ENCODE data around the gene LAMC1. TPM values are rescaled to one million over a fixed set of nuclear protein-coding genes. Genes with fewer than 3 reads are reported as not detected.

LAMC1 gene
- total RNA-seq, 2 donors from 2014 or later = 39.3 to 141 TPM

DNA sequence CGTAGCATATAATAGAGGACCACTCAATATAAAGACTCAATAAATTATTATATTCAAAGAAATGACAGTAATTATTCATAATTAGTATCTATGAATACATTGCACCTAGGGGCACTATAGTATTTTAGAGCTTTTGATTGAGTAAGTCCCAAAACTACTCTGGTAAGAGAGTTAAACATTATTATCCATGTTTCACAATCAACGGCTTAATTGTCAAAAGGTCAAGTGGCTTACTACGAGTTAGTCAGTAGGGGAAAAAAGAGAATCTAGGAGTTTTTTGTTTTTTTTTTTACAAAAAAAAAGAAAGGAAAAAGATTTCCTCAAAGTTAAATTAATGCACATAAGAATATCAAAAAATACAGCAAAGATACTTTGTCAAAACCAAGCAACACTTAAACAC lies 20.4 kb upstream of the LAMC1 start:
- no peak for TF ChIP-seq CTCF (IDR thresholded peaks at IDR 0.05)
- TF ChIP-seq POLR2A (IDR thresholded peaks at IDR 0.05) = no peak
- no peak for TF ChIP-seq POLR2AphosphoS5 (IDR thresholded peaks at IDR 0.05)
- no peak for DNase-seq (ENCODE audit: low spot score)
- Histone ChIP-seq H3K9me3 (no peaks in the 10 kb centered on the region), H3K27ac (no peak overlapping the region), H3K36me3 (no peaks in the 10 kb centered on the region), H3K4me1 (replicated peaks) (no peaks in the 10 kb centered on the region), H3K27me3 (replicated peaks; ENCODE audit: insufficient read depth) (no peaks in the 10 kb centered on the region), H3K4me3 (no peak overlapping the region)
- WGBS = 78% methylated on average over 3 of the region's 3 CpGs
- intact Hi-C loops (cut with DNase I) = no loop called here

DNA sequence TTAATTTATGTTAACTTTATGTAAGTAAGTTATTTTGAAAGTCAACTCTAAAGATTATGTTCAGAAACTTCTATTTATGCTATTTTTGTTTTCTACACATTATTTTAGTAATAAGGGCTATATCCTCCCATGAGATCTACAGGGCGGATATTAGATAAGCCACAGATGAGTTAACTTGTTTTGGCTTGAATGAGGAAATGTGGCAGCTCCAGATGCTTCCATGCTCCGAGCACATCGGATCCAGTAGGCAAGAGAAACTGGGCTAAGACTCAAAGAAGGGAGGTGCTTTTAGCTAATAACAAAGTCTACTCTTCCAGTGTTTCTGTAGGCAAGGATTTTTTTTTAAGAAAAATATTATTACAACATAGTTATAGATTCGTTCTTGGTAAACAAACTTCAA lies 20.0 kb upstream of the LAMC1 start:
- Histone ChIP-seq H3K9me3 (no peaks in the 10 kb centered on the region), H3K4me1 (replicated peaks) (no peaks in the 10 kb centered on the region), H3K27ac (no peak overlapping the region), H3K4me3 (no peak overlapping the region), H3K27me3 (replicated peaks; ENCODE audit: insufficient read depth) (no peaks in the 10 kb centered on the region), H3K36me3 (no peaks in the 10 kb centered on the region)
- 38% methylated on average over 4 of the region's 4 CpGs for WGBS
- intact Hi-C loops (cut with DNase I) = no loop called here
- no peak for DNase-seq (ENCODE audit: low spot score)
- TF ChIP-seq CTCF (IDR thresholded peaks at IDR 0.05) (no peak), POLR2AphosphoS5 (IDR thresholded peaks at IDR 0.05) (no peak), POLR2A (IDR thresholded peaks at IDR 0.05) (no peak)

DNA sequence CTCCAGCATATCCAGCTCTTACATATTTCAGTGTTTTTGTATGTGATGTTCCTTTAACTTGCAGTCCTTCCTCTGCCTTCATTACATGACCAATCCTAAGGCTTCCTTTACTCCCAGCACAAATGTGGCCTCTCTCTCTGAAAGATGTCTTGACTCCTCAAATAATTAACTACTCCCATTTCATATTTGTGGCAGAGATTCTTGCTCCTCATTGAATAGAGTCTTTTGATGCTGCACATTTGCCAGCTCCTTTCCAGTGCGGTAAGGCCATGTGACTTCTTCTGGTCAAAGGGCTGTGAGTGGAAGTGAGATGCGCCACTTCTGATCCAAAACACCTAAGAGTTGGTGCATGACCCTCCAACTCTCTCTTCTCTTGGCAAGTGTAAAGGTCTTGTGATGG lies 19.1 kb upstream of the LAMC1 start:
- Histone ChIP-seq H3K9me3 (no peaks in the 10 kb centered on the region), H3K4me3 (no peak overlapping the region), H3K36me3 (no peaks in the 10 kb centered on the region), H3K27ac (no peak overlapping the region), H3K27me3 (replicated peaks; ENCODE audit: insufficient read depth) (no peaks in the 10 kb centered on the region), H3K4me1 (replicated peaks) (no peaks in the 10 kb centered on the region)
- TF ChIP-seq CTCF (IDR thresholded peaks at IDR 0.05) = no peak
- no peak for TF ChIP-seq POLR2AphosphoS5 (IDR thresholded peaks at IDR 0.05)
- no peak for TF ChIP-seq POLR2A (IDR thresholded peaks at IDR 0.05)
- WGBS = 98% methylated on average over 2 of the region's 2 CpGs
- no peak for DNase-seq (ENCODE audit: low spot score)
- intact Hi-C loops (cut with DNase I) = no loop called here

DNA sequence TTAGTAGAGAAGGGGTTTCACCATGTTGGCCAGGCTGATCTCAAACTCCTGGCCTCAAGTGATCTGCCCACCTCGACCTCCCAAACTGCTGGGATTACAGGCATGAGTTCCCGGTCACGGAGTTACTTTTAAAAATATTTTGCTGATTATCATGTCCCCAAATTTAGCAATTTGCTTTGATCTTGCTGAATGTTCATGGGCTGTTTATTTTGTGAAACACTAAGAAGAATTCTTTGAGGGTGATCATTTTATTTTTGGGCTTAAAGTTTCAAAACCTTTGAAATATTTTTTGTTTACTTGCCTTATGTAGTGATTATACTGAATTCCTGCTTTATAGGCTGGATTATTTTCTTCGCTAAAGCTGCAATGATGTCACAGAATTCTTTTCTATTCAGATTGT lies 11.4 kb upstream of the LAMC1 start:
- H3K9me3 ChIP-seq = no peaks in the 10 kb centered on the region
- no peak for DNase-seq (ENCODE audit: low spot score)
- intact Hi-C loops (cut with DNase I) = no loop called here
- no peak overlapping the region for H3K4me3 ChIP-seq
- no peaks in the 10 kb centered on the region for H3K4me1 ChIP-seq (replicated peaks)
- H3K27ac ChIP-seq = no peak overlapping the region
- no peaks in the 10 kb centered on the region for H3K27me3 ChIP-seq (replicated peaks; ENCODE audit: insufficient read depth)
- TF ChIP-seq CTCF (IDR thresholded peaks at IDR 0.05) (no peak), POLR2A (IDR thresholded peaks at IDR 0.05) (no peak), POLR2AphosphoS5 (IDR thresholded peaks at IDR 0.05) (no peak)
- WGBS = 72% methylated on average over 4 of the region's 4 CpGs
- no peaks in the 10 kb centered on the region for H3K36me3 ChIP-seq

GRCh38 chr1:183012301-183012994 lies 10.8 kb upstream of the LAMC1 start:
- Histone ChIP-seq H3K4me3 (no peak overlapping the region), H3K4me1 (replicated peaks) (no peaks in the 10 kb centered on the region), H3K9me3 (no peaks in the 10 kb centered on the region), H3K36me3 (no peaks in the 10 kb centered on the region), H3K27ac (no peak overlapping the region), H3K27me3 (replicated peaks; ENCODE audit: insufficient read depth) (no peaks in the 10 kb centered on the region)
- 85% methylated on average over 6 of the region's 6 CpGs for whole genome bisulfite sequencing
- DNase-seq (ENCODE audit: low spot score) = no peak
- TF ChIP-seq CTCF (IDR thresholded peaks at IDR 0.05) (no peak), POLR2A (IDR thresholded peaks at IDR 0.05) (no peak), POLR2AphosphoS5 (IDR thresholded peaks at IDR 0.05) (no peak)
- intact Hi-C loops (cut with DNase I) = no loop called here
